Choroid plexus epithelial cell (primary cell): ENCODE data around the gene SYTL1.

Experiments used
- DNase-seq: peaks from one replicate; pipeline ENCODE4 v3.0.0-alpha.2; 2010; ENCODE audit warnings: low read depth
- H3K4me3 ChIP-seq: 2 replicates; pipeline ENCODE4 v1.5.1; 2011; ENCODE audit warnings: low read depth, mild to moderate bottlenecking, control low read depth, low read length, moderate library complexity
- CTCF ChIP-seq: conservative IDR thresholded peaks from 2 replicates; pipeline ENCODE4 v1.5.1; 2011; ENCODE audit warnings: low read depth, mild to moderate bottlenecking, control low read depth, inconsistent platforms, low read length, moderate library complexity

SYTL1 gene

GRCh38 chr1:27306071-27306470 lies 35.8 kb upstream of the SYTL1 start:
- no peak for DNase-seq
- H3K4me3 ChIP-seq = no peak overlapping the region
- TF ChIP-seq CTCF = no peak

GRCh38 chr1:27306892-27307761 lies 34.7 kb upstream of the SYTL1 start:
- peak; percentile 6 for DNase-seq
- TF ChIP-seq CTCF = peak; percentile 31
- H3K4me3 ChIP-seq = no peak overlapping the region

GRCh38 chr1:27307874-27308598 lies 33.8 kb upstream of the SYTL1 start:
- no peak overlapping the region for H3K4me3 ChIP-seq
- no peak for TF ChIP-seq CTCF
- no peak for DNase-seq

GRCh38 chr1:27314169-27314568 lies 27.7 kb upstream of the SYTL1 start:
- DNase-seq = no peak
- TF ChIP-seq CTCF = no peak
- H3K4me3 ChIP-seq = no peak overlapping the region

GRCh38 chr1:27314737-27315136 lies 27.1 kb upstream of the SYTL1 start:
- no peak for TF ChIP-seq CTCF
- H3K4me3 ChIP-seq = no peak overlapping the region
- DNase-seq = no peak

- no peak for TF ChIP-seq CTCF
- H3K4me3 ChIP-seq = no peak overlapping the region
- DNase-seq = no peak
These were observed 25.0 kb upstream of the SYTL1 start for GRCh38 chr1:27316860-27317259.
